ENCODE results near the gene PRKAB1. TPM values are rescaled to one million over a fixed set of nuclear protein-coding genes. Genes with fewer than 3 reads are reported as not detected.

Gene PRKAB1
- total RNA-seq, 1 experiment from 2014 or later: 32.3 TPM

- Mint-ChIP-seq H3K4me3 (no peak overlapping the region), H3K36me3 (peaks cover 6% of the 10 kb centered on the region; the same call in 1 of the 2 replicates), H3K27ac (no peak overlapping the region), H3K9me3 (no peaks in the 10 kb centered on the region), H3K4me1 (peaks cover 13% of the 10 kb centered on the region), H3K27me3 (ENCODE audit: low read depth) (peaks cover 10% of the 10 kb centered on the region)
- TF ChIP-seq NFE2L1 (CRISPR knock-in tag; IDR thresholded peaks at IDR 0.05) (no peak), ZNF263 (CRISPR knock-in tag; IDR thresholded peaks at IDR 0.05; ENCODE audit: low read depth) (no peak), MLX (CRISPR knock-in tag; IDR thresholded peaks at IDR 0.05) (no peak), ZNF671 (CRISPR knock-in tag; IDR thresholded peaks at IDR 0.05) (no peak), CBFB (CRISPR knock-in tag; IDR thresholded peaks at IDR 0.05; ENCODE audit: low read depth) (no peak), RORB (CRISPR knock-in tag; IDR thresholded peaks at IDR 0.05) (no peak), ZBTB43 (CRISPR knock-in tag; IDR thresholded peaks at IDR 0.05) (no peak), NFATC4 (CRISPR knock-in tag; IDR thresholded peaks at IDR 0.05) (no peak), ZNF232 (CRISPR knock-in tag; IDR thresholded peaks at IDR 0.05) (no peak), ETV6 (CRISPR knock-in tag; IDR thresholded peaks at IDR 0.05) (no peak), USF1 (CRISPR knock-in tag; IDR thresholded peaks at IDR 0.05) (no peak), NFYB (CRISPR knock-in tag; conservative IDR thresholded peaks at IDR 0.05; ENCODE audit: low read depth) (no peak), SMAD4 (CRISPR knock-in tag; IDR thresholded peaks at IDR 0.05) (no peak), STAT6 (CRISPR knock-in tag; conservative IDR thresholded peaks at IDR 0.05; ENCODE audit: low read depth) (no peak)
- DNase-seq (ENCODE audit: low spot score) (no peak), ATAC-seq (no peak)
- ChIA-PET CTCF (interaction anchor here (1.0 to 1.1 kb wide), 3 partner anchors 14 to 23 kb away, joined by 3 to 6 read pairs (median 4); no protein-coding TSS in a partner anchor), POLR2A (no interaction called here)
Observed at GRCh38 chr12:119665164-119665929, 2.6 kb upstream of the PRKAB1 start.

GRCh38 chr12:119666226-119666795 lies 1.6 kb upstream of the PRKAB1 start:
- peaks cover 13% of the 10 kb centered on the region for H3K4me1 Mint-ChIP-seq
- no peaks in the 10 kb centered on the region for H3K9me3 Mint-ChIP-seq
- ATAC-seq (no peak), DNase-seq (ENCODE audit: low spot score) (no peak)
- H3K36me3 Mint-ChIP-seq: peaks cover 14% of the 10 kb centered on the region
- H3K27me3 Mint-ChIP-seq (ENCODE audit: low read depth): peaks cover 10% of the 10 kb centered on the region
- ChIA-PET CTCF (interaction anchor here (1.0 to 1.1 kb wide), 3 partner anchors 15 to 24 kb away, joined by 3 to 6 read pairs (median 4); no protein-coding TSS in a partner anchor), POLR2A (no interaction called here)
- no peak overlapping the region for H3K27ac Mint-ChIP-seq
- H3K4me3 Mint-ChIP-seq: no peak overlapping the region
- TF ChIP-seq GABPB1 (CRISPR knock-in tag; IDR thresholded peaks at IDR 0.05) (no peak), OVOL2 (CRISPR knock-in tag; IDR thresholded peaks at IDR 0.05; ENCODE audit: borderline replicate concordance) (no peak), ZNF532 (CRISPR knock-in tag; IDR thresholded peaks at IDR 0.05; ENCODE audit: borderline replicate concordance) (no peak), NFYB (CRISPR knock-in tag; conservative IDR thresholded peaks at IDR 0.05; ENCODE audit: low read depth) (no peak), CBFB (CRISPR knock-in tag; IDR thresholded peaks at IDR 0.05; ENCODE audit: low read depth) (no peak), USF2 (CRISPR knock-in tag; IDR thresholded peaks at IDR 0.05) (no peak), SP1 (CRISPR knock-in tag; conservative IDR thresholded peaks at IDR 0.05) (no peak), ZNF396 (CRISPR knock-in tag; IDR thresholded peaks at IDR 0.05; ENCODE audit: borderline replicate concordance) (no peak), SMAD4 (CRISPR knock-in tag; IDR thresholded peaks at IDR 0.05) (no peak), ZNF121 (CRISPR knock-in tag; IDR thresholded peaks at IDR 0.05) (no peak)
